Activated CD8-positive, alpha-beta T cell treated with anti-CD3 and anti-CD28 coated beads, Interleukin-2, amount 10 ng/mL, durations not matched to agents 7 days and 5 days (primary cell): ENCODE data around the gene ESF1. TPM values are rescaled to one million over a fixed set of nuclear protein-coding genes. Genes with fewer than 3 reads are reported as not detected.

ENCODE experiments used
- ATAC-seq: fragments of 150-1000 bp; cut with Tn5 transposase; one replicate; pipeline ENCODE4 v1.10.0; 2021; ENCODE audit warnings: moderate library complexity
- CTCF ChIA-PET: fragments of 350-600 bp; sonication (Branson Sonifier 250); formaldehyde crosslinking; loops from one replicate; lab custom pipeline; 2021; ENCODE audit warnings: antibody characterized with exemption; lab: Charles Lee
- POLR2A ChIA-PET: fragments of 350-600 bp; sonication (Branson Sonifier 250); formaldehyde crosslinking; loops from one replicate; lab custom pipeline; 2021; ENCODE audit warnings: antibody characterized with exemption; lab: Charles Lee
- DNase-seq: peaks from one replicate; pipeline ENCODE4 v3.0.0-alpha.2; 2020
- H3K27ac Mint-ChIP-seq: one replicate; pipeline ENCODE4 v1.8.0; 2021; ENCODE audit warnings: mild to moderate bottlenecking, mixed read lengths
- H3K27me3 Mint-ChIP-seq: one replicate; pipeline ENCODE4 v1.8.0; 2021; ENCODE audit warnings: low read depth, mixed read lengths
- H3K36me3 Mint-ChIP-seq: one replicate; pipeline ENCODE4 v1.8.0; 2021; ENCODE audit warnings: low read depth, mixed read lengths
- H3K4me1 Mint-ChIP-seq: one replicate; pipeline ENCODE4 v1.8.0; 2021; ENCODE audit warnings: low read depth, mixed read lengths
- H3K4me3 Mint-ChIP-seq: one replicate; pipeline ENCODE4 v1.8.0; 2021; ENCODE audit warnings: mild to moderate bottlenecking, mixed read lengths
- H3K9me3 Mint-ChIP-seq: one replicate; pipeline ENCODE4 v1.8.0; 2022; ENCODE audit warnings: mixed read lengths; ENCODE audit not compliant: insufficient read depth
- total RNA-seq, 2 experiments: library from RNA; stranded (reverse); gene quantifications; one replicate each; pipeline ENCODE4 v1.2.3, GENCODE V29; 2021

The ESF1 gene
- total RNA-seq, 2 experiments from 2014 or later, result 13.1 to 13.2 TPM

- no peak for ATAC-seq
- H3K27ac Mint-ChIP-seq, result no peak overlapping the region
- H3K9me3 Mint-ChIP-seq, result no peaks in the 10 kb centered on the region
- H3K27me3 Mint-ChIP-seq, result no peaks in the 10 kb centered on the region
- ChIA-PET POLR2A (no interaction called here), CTCF (interaction anchor here (1.7 kb wide), 1 partner anchor 10 kb away, joined by 5 read pairs; no protein-coding TSS in a partner anchor)
- DNase-seq, result no peak
- peaks cover 19% of the 10 kb centered on the region for H3K36me3 Mint-ChIP-seq
- no peaks in the 10 kb centered on the region for H3K4me1 Mint-ChIP-seq
- no peak overlapping the region for H3K4me3 Mint-ChIP-seq
These were observed 25.7 kb upstream of the ESF1 start for GRCh38 chr20:13810446-13810845.

GRCh38 chr20:13809855-13810254 lies 25.1 kb upstream of the ESF1 start:
- Mint-ChIP-seq H3K4me3 (no peak overlapping the region), H3K36me3 (peaks cover 14% of the 10 kb centered on the region), H3K9me3 (no peaks in the 10 kb centered on the region), H3K27me3 (no peaks in the 10 kb centered on the region), H3K27ac (no peak overlapping the region), H3K4me1 (no peaks in the 10 kb centered on the region)
- DNase-seq (no peak), ATAC-seq (no peak)
- CTCF ChIA-PET, result interaction anchor here (1.7 kb wide), 1 partner anchor 10 kb away, joined by 5 read pairs; no protein-coding TSS in a partner anchor
- POLR2A ChIA-PET, result no interaction called here

GRCh38 chr20:13809373-13809772 lies 24.7 kb upstream of the ESF1 start:
- H3K36me3 Mint-ChIP-seq, result peaks cover 18% of the 10 kb centered on the region
- H3K4me3 Mint-ChIP-seq, result no peak overlapping the region
- no peaks in the 10 kb centered on the region for H3K27me3 Mint-ChIP-seq
- no peaks in the 10 kb centered on the region for H3K4me1 Mint-ChIP-seq
- ATAC-seq (no peak), DNase-seq (no peak)
- POLR2A ChIA-PET, result no interaction called here
- no peaks in the 10 kb centered on the region for H3K9me3 Mint-ChIP-seq
- CTCF ChIA-PET, result no interaction called here
- H3K27ac Mint-ChIP-seq, result no peak overlapping the region

- ChIA-PET POLR2A (interaction anchor here (1.5 kb wide), 1 partner anchor 16 kb away, joined by 5 read pairs; the partner anchor contains the start of genes ESF1 and NDUFAF5), CTCF (interaction anchor here (1.0 to 1.2 kb wide), 2 partner anchors 9 to 19 kb away, joined by 3 to 4 read pairs; no protein-coding TSS in a partner anchor)
- Mint-ChIP-seq H3K27me3 (no peaks in the 10 kb centered on the region), H3K9me3 (no peaks in the 10 kb centered on the region), H3K4me3 (no peak overlapping the region), H3K36me3 (peaks cover 40% of the 10 kb centered on the region), H3K27ac (no peak overlapping the region), H3K4me1 (no peaks in the 10 kb centered on the region)
- no peak for ATAC-seq
- no peak for DNase-seq
These were observed 16.0 kb upstream of the ESF1 start for GRCh38 chr20:13800728-13801134.

GRCh38 chr20:13799974-13800373 lies 15.3 kb upstream of the ESF1 start:
- Mint-ChIP-seq H3K4me1 (no peaks in the 10 kb centered on the region), H3K36me3 (peaks cover 47% of the 10 kb centered on the region), H3K9me3 (no peaks in the 10 kb centered on the region), H3K4me3 (no peak overlapping the region), H3K27me3 (no peaks in the 10 kb centered on the region), H3K27ac (no peak overlapping the region)
- no peak for ATAC-seq
- ChIA-PET POLR2A (interaction anchor here (1.5 kb wide), 1 partner anchor 15 kb away, joined by 5 read pairs; the partner anchor contains the start of genes ESF1 and NDUFAF5), CTCF (interaction anchor here (1.0 to 1.2 kb wide), 2 partner anchors 8 to 20 kb away, joined by 3 to 4 read pairs; no protein-coding TSS in a partner anchor)
- no peak for DNase-seq

- CTCF ChIA-PET, result no interaction called here
- DNase-seq (no peak), ATAC-seq (no peak)
- POLR2A ChIA-PET, result no interaction called here
- Mint-ChIP-seq H3K9me3 (no peaks in the 10 kb centered on the region), H3K4me3 (no peak overlapping the region), H3K4me1 (no peaks in the 10 kb centered on the region), H3K27ac (no peak overlapping the region), H3K36me3 (peaks cover 49% of the 10 kb centered on the region), H3K27me3 (no peaks in the 10 kb centered on the region)
These were observed 14.3 kb upstream of the ESF1 start for GRCh38 chr20:13799040-13799439.

- no peaks in the 10 kb centered on the region for H3K9me3 Mint-ChIP-seq
- H3K4me1 Mint-ChIP-seq, result no peaks in the 10 kb centered on the region
- H3K27ac Mint-ChIP-seq, result no peak overlapping the region
- ChIA-PET CTCF (no interaction called here), POLR2A (no interaction called here)
- no peaks in the 10 kb centered on the region for H3K27me3 Mint-ChIP-seq
- no peak for ATAC-seq
- no peak overlapping the region for H3K4me3 Mint-ChIP-seq
- DNase-seq, result no peak
- peaks cover 56% of the 10 kb centered on the region for H3K36me3 Mint-ChIP-seq
These were observed 9.9 kb upstream of the ESF1 start for GRCh38 chr20:13794667-13795066.

- CTCF ChIA-PET, result interaction anchor here (0.9 to 1.6 kb wide), 2 partner anchors 8 to 26 kb away, joined by 3 to 4 read pairs; partner anchors contain the start of genes ESF1 and NDUFAF5
- no peak for ATAC-seq
These were observed 8.3 kb upstream of the ESF1 start for GRCh38 chr20:13793001-13793400.

GRCh38 chr20:13791540-13792459 lies 7.1 kb upstream of the ESF1 start:
- H3K27me3 Mint-ChIP-seq, result no peaks in the 10 kb centered on the region
- no peak for ATAC-seq
- POLR2A ChIA-PET, result interaction anchor here (2.1 kb wide), 1 partner anchor 7 kb away, joined by 8 read pairs; the partner anchor contains the start of genes ESF1 and NDUFAF5
- H3K9me3 Mint-ChIP-seq, result no peaks in the 10 kb centered on the region
- CTCF ChIA-PET, result interaction anchor here (0.9 kb wide), 1 partner anchor 8 kb away, joined by 3 read pairs; no protein-coding TSS in a partner anchor
- peaks cover 8% of the 10 kb centered on the region for H3K4me1 Mint-ChIP-seq
- no peak for DNase-seq
- H3K27ac Mint-ChIP-seq, result peak overlapping the region; percentile 4
- no peak overlapping the region for H3K4me3 Mint-ChIP-seq
- H3K36me3 Mint-ChIP-seq, result peaks cover 56% of the 10 kb centered on the region

More at GRCh38 chr20:13793001-13793400, 8.3 kb upstream of the ESF1 start:
- H3K4me1 Mint-ChIP-seq, result no peaks in the 10 kb centered on the region
- no peak for DNase-seq
- no peaks in the 10 kb centered on the region for H3K27me3 Mint-ChIP-seq
- H3K27ac Mint-ChIP-seq, result no peak overlapping the region
- H3K9me3 Mint-ChIP-seq, result no peaks in the 10 kb centered on the region
- H3K36me3 Mint-ChIP-seq, result peaks cover 54% of the 10 kb centered on the region
- POLR2A ChIA-PET, result interaction anchor here (2.1 kb wide), 1 partner anchor 9 kb away, joined by 8 read pairs; the partner anchor contains the start of genes ESF1 and NDUFAF5
- no peak overlapping the region for H3K4me3 Mint-ChIP-seq

- ChIA-PET CTCF (no interaction called here), POLR2A (no interaction called here)
- Mint-ChIP-seq H3K4me3 (no peak overlapping the region), H3K36me3 (peaks cover 57% of the 10 kb centered on the region), H3K27me3 (no peaks in the 10 kb centered on the region), H3K9me3 (no peaks in the 10 kb centered on the region), H3K4me1 (peaks cover 19% of the 10 kb centered on the region), H3K27ac (no peak overlapping the region)
- DNase-seq (no peak), ATAC-seq (no peak)
These were observed 6.0 kb upstream of the ESF1 start for GRCh38 chr20:13790708-13791107.

- DNase-seq, result peak; percentile 54
- Mint-ChIP-seq H3K4me1 (peaks cover 27% of the 10 kb centered on the region), H3K27me3 (no peaks in the 10 kb centered on the region), H3K9me3 (no peaks in the 10 kb centered on the region), H3K36me3 (peaks cover 46% of the 10 kb centered on the region), H3K4me3 (no peak overlapping the region), H3K27ac (no peak overlapping the region)
- ATAC-seq, result no peak
- ChIA-PET POLR2A (no interaction called here), CTCF (interaction anchor here (0.6 to 2.5 kb wide), 15 partner anchors 9 to 624 kb away, joined by 3 to 20 read pairs (median 4); no protein-coding TSS in a partner anchor)
These were observed 3.6 kb upstream of the ESF1 start for GRCh38 chr20:13788167-13788834.
